ENCODE measurements around the gene GNAQ. TPM values are rescaled to one million over a fixed set of nuclear protein-coding genes. Genes with fewer than 3 reads are reported as not detected.

GNAQ gene
- total and polyA plus RNA-seq, 2 of the 13 experiments (the other 11 are each of a cell fraction or from before 2014, with no cell fraction given) = 16.5 to 17.7 TPM

DNA sequence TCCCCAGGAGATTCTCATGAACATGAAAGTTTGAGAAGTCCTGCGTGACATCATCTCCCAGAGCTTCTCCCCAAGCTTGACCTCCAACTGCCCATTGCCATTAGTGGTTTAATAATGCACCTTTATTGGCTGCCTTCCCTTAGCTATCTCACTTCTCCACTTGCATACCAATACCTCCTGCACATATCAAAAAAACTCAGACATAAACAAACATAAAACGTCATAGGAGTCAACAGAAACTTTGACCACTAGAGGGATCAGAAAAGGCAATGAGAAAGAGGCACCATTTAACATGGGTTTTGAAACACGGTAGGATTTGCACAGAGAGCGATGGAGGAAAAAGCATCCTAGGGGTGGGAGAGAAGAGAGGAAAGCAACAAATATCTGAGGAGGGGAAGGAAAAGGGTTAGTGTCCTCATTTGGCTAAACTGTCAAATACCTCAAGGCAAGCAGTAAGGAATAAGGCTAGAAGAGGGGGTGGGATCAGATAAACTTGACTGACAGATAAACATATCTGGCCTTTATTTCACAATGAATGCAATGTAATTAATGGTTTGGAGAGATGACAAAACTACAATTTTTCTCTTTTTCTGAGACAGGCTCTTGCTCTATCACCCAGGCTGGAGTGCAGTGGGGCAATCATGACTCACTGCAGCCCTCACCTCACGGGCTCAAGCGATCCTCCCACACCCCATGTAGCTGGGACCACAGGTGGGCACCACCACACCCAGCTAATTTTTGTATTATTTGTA, 27.0 kb downstream of the GNAQ start (continued):
- no peak for TF ChIP-seq ZBTB2 (CRISPR knock-in tag; IDR thresholded peaks at IDR 0.05; ENCODE audit: low read depth)
- no peak; the same call in 1 of the 2 replicates for TF ChIP-seq NR2C2 (CRISPR knock-in tag; IDR thresholded peaks at IDR 0.05; ENCODE audit: borderline replicate concordance)
- TF ChIP-seq, protein P1, sequence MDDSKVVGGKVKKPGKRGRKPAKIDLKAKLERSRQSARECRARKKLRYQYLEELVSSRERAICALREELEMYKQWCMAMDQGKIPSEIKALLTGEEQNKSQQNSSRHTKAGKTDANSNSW (CRISPR knock-in tag; IDR thresholded peaks at IDR 0.05; ENCODE audit: borderline replicate concordance) = no peak
- no peak for TF ChIP-seq GLMP (CRISPR knock-in tag; IDR thresholded peaks at IDR 0.05; ENCODE audit: borderline replicate concordance)
- no peak for TF ChIP-seq KDM3A (CRISPR knock-in tag; IDR thresholded peaks at IDR 0.05; ENCODE audit: low read depth)
- no peak for TF ChIP-seq BCL6 (CRISPR knock-in tag; IDR thresholded peaks at IDR 0.05)
- no peak for TF ChIP-seq NFRKB (IDR thresholded peaks at IDR 0.05)
- TF ChIP-seq MAFK (conservative IDR thresholded peaks at IDR 0.05 in 1 of 2, IDR thresholded peaks at IDR 0.05 in 1 of 2; ENCODE audit: low read length in 2 of 2) = no peak
- peak; percentile 59; the same call in 1 of the 2 replicates for TF ChIP-seq FOXJ3 (CRISPR knock-in tag; IDR thresholded peaks at IDR 0.05; ENCODE audit: borderline replicate concordance)
- TF ChIP-seq, protein P2, sequence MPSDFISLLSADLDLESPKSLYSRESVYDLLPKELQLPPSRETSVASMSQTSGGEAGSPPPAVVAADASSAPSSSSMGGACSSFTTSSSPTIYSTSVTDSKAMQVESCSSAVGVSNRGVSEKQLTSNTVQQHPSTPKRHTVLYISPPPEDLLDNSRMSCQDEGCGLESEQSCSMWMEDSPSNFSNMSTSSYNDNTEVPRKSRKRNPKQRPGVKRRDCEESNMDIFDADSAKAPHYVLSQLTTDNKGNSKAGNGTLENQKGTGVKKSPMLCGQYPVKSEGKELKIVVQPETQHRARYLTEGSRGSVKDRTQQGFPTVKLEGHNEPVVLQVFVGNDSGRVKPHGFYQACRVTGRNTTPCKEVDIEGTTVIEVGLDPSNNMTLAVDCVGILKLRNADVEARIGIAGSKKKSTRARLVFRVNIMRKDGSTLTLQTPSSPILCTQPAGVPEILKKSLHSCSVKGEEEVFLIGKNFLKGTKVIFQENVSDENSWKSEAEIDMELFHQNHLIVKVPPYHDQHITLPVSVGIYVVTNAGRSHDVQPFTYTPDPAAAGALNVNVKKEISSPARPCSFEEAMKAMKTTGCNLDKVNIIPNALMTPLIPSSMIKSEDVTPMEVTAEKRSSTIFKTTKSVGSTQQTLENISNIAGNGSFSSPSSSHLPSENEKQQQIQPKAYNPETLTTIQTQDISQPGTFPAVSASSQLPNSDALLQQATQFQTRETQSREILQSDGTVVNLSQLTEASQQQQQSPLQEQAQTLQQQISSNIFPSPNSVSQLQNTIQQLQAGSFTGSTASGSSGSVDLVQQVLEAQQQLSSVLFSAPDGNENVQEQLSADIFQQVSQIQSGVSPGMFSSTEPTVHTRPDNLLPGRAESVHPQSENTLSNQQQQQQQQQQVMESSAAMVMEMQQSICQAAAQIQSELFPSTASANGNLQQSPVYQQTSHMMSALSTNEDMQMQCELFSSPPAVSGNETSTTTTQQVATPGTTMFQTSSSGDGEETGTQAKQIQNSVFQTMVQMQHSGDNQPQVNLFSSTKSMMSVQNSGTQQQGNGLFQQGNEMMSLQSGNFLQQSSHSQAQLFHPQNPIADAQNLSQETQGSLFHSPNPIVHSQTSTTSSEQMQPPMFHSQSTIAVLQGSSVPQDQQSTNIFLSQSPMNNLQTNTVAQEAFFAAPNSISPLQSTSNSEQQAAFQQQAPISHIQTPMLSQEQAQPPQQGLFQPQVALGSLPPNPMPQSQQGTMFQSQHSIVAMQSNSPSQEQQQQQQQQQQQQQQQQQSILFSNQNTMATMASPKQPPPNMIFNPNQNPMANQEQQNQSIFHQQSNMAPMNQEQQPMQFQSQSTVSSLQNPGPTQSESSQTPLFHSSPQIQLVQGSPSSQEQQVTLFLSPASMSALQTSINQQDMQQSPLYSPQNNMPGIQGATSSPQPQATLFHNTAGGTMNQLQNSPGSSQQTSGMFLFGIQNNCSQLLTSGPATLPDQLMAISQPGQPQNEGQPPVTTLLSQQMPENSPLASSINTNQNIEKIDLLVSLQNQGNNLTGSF (CRISPR knock-in tag; IDR thresholded peaks at IDR 0.05) = no peak
- TF ChIP-seq SALL2 (CRISPR knock-in tag; IDR thresholded peaks at IDR 0.05) = no peak
- no peak for TF ChIP-seq TBP (CRISPR knock-in tag; IDR thresholded peaks at IDR 0.05)
- TF ChIP-seq KDM5B (CRISPR knock-in tag; IDR thresholded peaks at IDR 0.05; ENCODE audit: borderline replicate concordance) = no peak
- TF ChIP-seq ZBTB1 (CRISPR knock-in tag; IDR thresholded peaks at IDR 0.05; ENCODE audit: borderline replicate concordance) = no peak
- no peak for TF ChIP-seq TBL1XR1 (IDR thresholded peaks at IDR 0.05; ENCODE audit: borderline replicate concordance, low read length, partially characterized antibody)
- peak; percentile 32; the same call in 1 of the 2 replicates for TF ChIP-seq ZSCAN9 (CRISPR knock-in tag; IDR thresholded peaks at IDR 0.05; ENCODE audit: borderline replicate concordance)
- TF ChIP-seq NBN (conservative IDR thresholded peaks at IDR 0.05) = no peak
- no peak for TF ChIP-seq ZBTB3 (CRISPR knock-in tag; IDR thresholded peaks at IDR 0.05; ENCODE audit: borderline replicate concordance, low read depth)
- TF ChIP-seq ATF7 (IDR thresholded peaks at IDR 0.05) = peak; percentile 62
- TF ChIP-seq ATF7 (CRISPR knock-in tag; IDR thresholded peaks at IDR 0.05) = no peak; the same call in 1 of the 2 replicates
- TF ChIP-seq JUNB (CRISPR knock-in tag; IDR thresholded peaks at IDR 0.05; ENCODE audit: borderline replicate concordance) = no peak
- TF ChIP-seq ZMYM3 (CRISPR knock-in tag; IDR thresholded peaks at IDR 0.05) = 0 out of 2 replicates have a peak, but pooled peaks have one; percentile 66

Measured in HepG2 (cell line).